HepG2 (cell line): Measurements from ENCODE around the gene NCOA3. TPM values are rescaled to one million over a fixed set of nuclear protein-coding genes. Genes with fewer than 3 reads are reported as not detected.

Source experiments
- ATAC-seq: fragments of 200-7000 bp; cut with Tn5 transposase; 3 replicates; pipeline ENCODE4 v1.9.1; 2020; ENCODE audit warnings: mild to moderate bottlenecking, moderate library complexity
- BruUV-seq: library from RNA; stranded (reverse); fragments of 400-500 nt; replicated peaks from 2 replicates; lab custom pipeline; 2021; lab: Mats Ljungman, UMichigan
- CTCF ChIA-PET: fragments of 300-600 bp; formaldehyde crosslinking; extraction: SDS; loops from one replicate; lab custom pipeline; 2021; ENCODE audit warnings: low total read pairs, inconsistent platforms, low intra/inter-chr PET ratio; lab: Yijun Ruan, JAX
- POLR2A ChIA-PET: fragments of 350-600 bp; sonication (Branson Sonifier 250); formaldehyde crosslinking; loops from one replicate; lab custom pipeline; 2020; ENCODE audit warnings: antibody characterized with exemption, inconsistent platforms; lab: Yijun Ruan, JAX
- DNase-seq: peaks from one replicate; pipeline ENCODE4 v3.0.0-alpha.2; 2015; ENCODE audit warnings: low spot score
- FAIRE-seq: peaks from 3 replicates; lab custom pipeline; 2011; peaks lifted over from hg19 to GRCh38; lab: Jason Lieb, UNC
- H2AFZ ChIP-seq: one replicate; pipeline ENCODE4 v1.6.1; 2011; ENCODE audit warnings: low read length, inconsistent platforms
- H3K27ac ChIP-seq: fragments of 300-600 bp; 3 replicates; pipeline ENCODE4 v1.8.0; 2011; ENCODE audit warnings: mixed run types, mild to moderate bottlenecking, mixed read lengths, low read length, inconsistent platforms; ENCODE audit not compliant: insufficient read depth; ENCODE audit errors: extremely low read length
- H3K27me3 ChIP-seq, 2 experiments: fragments of 200-600 bp in 1 of 2; 2 replicates in 1 of 2; 3 replicates in 1 of 2; pipeline versions ENCODE4 v1.6.0 to v1.8.0; 2011; ENCODE audit warnings: low read length in 2 of 2, mild to moderate bottlenecking in 2 of 2, moderate library complexity in 2 of 2, inconsistent platforms in 1 of 2; ENCODE audit not compliant: insufficient read depth in 2 of 2, control insufficient read depth in 1 of 2
- H3K36me3 ChIP-seq, 2 experiments: fragments of 200-600 bp in 1 of 2; replicated peaks in 1 of 2; 2 replicates in 1 of 2; 3 replicates in 1 of 2; pipeline versions ENCODE4 v1.5.1 to v1.8.0; 2011; ENCODE audit warnings: low read length in 2 of 2, inconsistent platforms in 1 of 2; ENCODE audit not compliant: insufficient read depth in 2 of 2, control insufficient read depth in 1 of 2
- H3K4me1 ChIP-seq: 2 replicates; pipeline ENCODE4 v1.5.1; 2012; ENCODE audit warnings: low read length, inconsistent platforms; ENCODE audit not compliant: insufficient read depth
- H3K4me2 ChIP-seq: 2 replicates; pipeline ENCODE4 v1.6.0; 2011; ENCODE audit warnings: low read depth, low read length, inconsistent platforms
- H3K4me3 ChIP-seq, 3 experiments: fragments of 200-600 bp in 1 of 3; sonication (generic), shearing (Covaris generic) in 1 of 3; replicated peaks in 1 of 3; 2 replicates each; pipeline ENCODE4 v1.5.1; 2011 to 2016; ENCODE audit warnings: low read length in 3 of 3, inconsistent platforms in 2 of 3, low read depth in 2 of 3, mild to moderate bottlenecking in 2 of 3, control low read depth in 1 of 3, mixed read lengths in 1 of 3; ENCODE audit not compliant: insufficient read depth in 1 of 3
- H3K79me2 ChIP-seq: one replicate; pipeline ENCODE4 v1.6.1; 2011; ENCODE audit warnings: low read length, inconsistent platforms; ENCODE audit not compliant: insufficient read depth
- H3K9ac ChIP-seq: 2 replicates; pipeline ENCODE4 v1.6.0; 2011; ENCODE audit warnings: mild to moderate bottlenecking, low read depth, low read length, inconsistent platforms; ENCODE audit not compliant: insufficient read depth
- H3K9me3 ChIP-seq: 2 replicates; pipeline ENCODE4 v1.5.1; 2012; ENCODE audit warnings: mild to moderate bottlenecking, low read length
- H4K20me1 ChIP-seq: 2 replicates; pipeline ENCODE4 v1.6.0; 2011; ENCODE audit warnings: inconsistent platforms, mild to moderate bottlenecking, low read length, moderate library complexity; ENCODE audit not compliant: insufficient read depth
- GLI4 ChIP-seq: sonication (generic); formaldehyde crosslinking; IDR thresholded peaks from 2 replicates; pipeline ENCODE4 v1.5.1; 2020; ENCODE audit warnings: missing genetic modification reagents, mild to moderate bottlenecking, moderate library complexity, borderline replicate concordance
- HNRNPH1 ChIP-seq: fragments of 200-400 bp; formaldehyde crosslinking; optimal IDR thresholded peaks from 2 replicates; pipeline ENCODE3; 2017; ENCODE audit warnings: mild to moderate bottlenecking, low read depth, low read length
- POLR2AphosphoS2 ChIP-seq: IDR thresholded peaks from 2 replicates; pipeline ENCODE4 v1.6.1; 2011; ENCODE audit warnings: low read depth, low read length, improper control_type of control experiment
- SSRP1 ChIP-seq: IDR thresholded peaks from 2 replicates; pipeline ENCODE4 v1.6.1; 2016; ENCODE audit warnings: control low read depth
- ZBED4 ChIP-seq: sonication (generic); formaldehyde crosslinking; IDR thresholded peaks from 2 replicates; pipeline ENCODE4 v1.4.0; 2020; ENCODE audit warnings: missing genetic modification reagents, borderline replicate concordance
- ZBTB49 ChIP-seq: sonication (generic); formaldehyde crosslinking; IDR thresholded peaks from 2 replicates; pipeline ENCODE4 v1.4.0; 2020; ENCODE audit warnings: missing genetic modification reagents, borderline replicate concordance
- ZNF12 ChIP-seq: sonication (generic); formaldehyde crosslinking; IDR thresholded peaks from 2 replicates; pipeline ENCODE4 v1.5.0; 2020; ENCODE audit warnings: missing genetic modification reagents
- ZNF124 ChIP-seq: sonication (generic); formaldehyde crosslinking; IDR thresholded peaks from 2 replicates; pipeline ENCODE4 v1.4.0; 2020; ENCODE audit warnings: missing genetic modification reagents
- ZNF180 ChIP-seq: sonication (generic); formaldehyde crosslinking; IDR thresholded peaks from 2 replicates; pipeline ENCODE4 v1.4.0; 2020; ENCODE audit warnings: low read depth, missing genetic modification reagents, borderline replicate concordance
- ZNF205 ChIP-seq: IDR thresholded peaks from 2 replicates; pipeline ENCODE4 v1.6.1; 2018; ENCODE audit warnings: missing biosample characterization, missing genetic modification reagents
- ZNF276 ChIP-seq: sonication (generic); formaldehyde crosslinking; IDR thresholded peaks from 2 replicates; pipeline ENCODE4 v1.4.0; 2020; ENCODE audit warnings: mild to moderate bottlenecking, low read depth, missing genetic modification reagents
- ZNF33B ChIP-seq: sonication (generic); formaldehyde crosslinking; IDR thresholded peaks from 2 replicates; pipeline ENCODE4 v1.5.1; 2020; ENCODE audit warnings: mild to moderate bottlenecking, missing genetic modification reagents
- ZNF543 ChIP-seq: sonication (generic); formaldehyde crosslinking; IDR thresholded peaks from 2 replicates; pipeline ENCODE4 v1.4.0; 2020; ENCODE audit warnings: mild to moderate bottlenecking, missing genetic modification reagents
- WGBS: methylation state at CpG from one replicate; pipeline ENCODE4 v1.1.6; 2017; ENCODE audit warnings: low lambda C conversion rate; 5-methylcytosine and 5-hydroxymethylcytosine counted together
- in situ Hi-C: cut with HindIII; loops from 2 replicates; pipeline ENCODE4 v1.10.0; 2017; ENCODE audit warnings: low pct_unique_long_range_greater_than_20kb; ENCODE audit not compliant: extremely low pct_ligation_motif_present
- intact Hi-C: fragments of 100-400 bp; cut with micrococcal nuclease; formaldehyde crosslinking; loops from one replicate; pipeline ENCODE4 v1.10.0; 2022; ENCODE audit not compliant: unreplicated experiment
- polyA plus RNA-seq, 8 experiments: library from polyadenylated mRNA; depleted of rRNA in 3 of 8; stranded (reverse) in 7 of 8; unstranded in 1 of 8; fragments of >200 nt; fragmentation: Illumina TruSeq in 4 of 8; extraction: Trizol in 4 of 8; gene quantifications; 2 replicates each; pipeline versions ENCODE4 v1.2.1 to v1.2.3, GENCODE V29; 2011 to 2016; ENCODE audit warnings: low read depth in 4 of 8, missing spikeins in 1 of 8, mixed read lengths in 1 of 8; ENCODE audit not compliant: insufficient read depth in 1 of 8
- total RNA-seq, 5 experiments: library from RNA; depleted of rRNA; stranded (reverse); fragments of >200 nt; fragmentation: Illumina TruSeq; extraction: Trizol; gene quantifications; 2 replicates each; pipeline ENCODE4 v1.2.3, GENCODE V29; 2016; ENCODE audit warnings: low read depth in 1 of 5
- TF ChIP-seq, protein P1 (sequence below): sonication (generic); formaldehyde crosslinking; IDR thresholded peaks from 2 replicates; pipeline ENCODE4 v1.5.1; 2020; ENCODE audit warnings: missing genetic modification reagents, mild to moderate bottlenecking, borderline replicate concordance

The NCOA3 gene
- total and polyA plus RNA-seq, 2 of the 13 experiments (the other 11 are each of a cell fraction or from before 2014, with no cell fraction given): 35.0 to 56.8 TPM

DNA sequence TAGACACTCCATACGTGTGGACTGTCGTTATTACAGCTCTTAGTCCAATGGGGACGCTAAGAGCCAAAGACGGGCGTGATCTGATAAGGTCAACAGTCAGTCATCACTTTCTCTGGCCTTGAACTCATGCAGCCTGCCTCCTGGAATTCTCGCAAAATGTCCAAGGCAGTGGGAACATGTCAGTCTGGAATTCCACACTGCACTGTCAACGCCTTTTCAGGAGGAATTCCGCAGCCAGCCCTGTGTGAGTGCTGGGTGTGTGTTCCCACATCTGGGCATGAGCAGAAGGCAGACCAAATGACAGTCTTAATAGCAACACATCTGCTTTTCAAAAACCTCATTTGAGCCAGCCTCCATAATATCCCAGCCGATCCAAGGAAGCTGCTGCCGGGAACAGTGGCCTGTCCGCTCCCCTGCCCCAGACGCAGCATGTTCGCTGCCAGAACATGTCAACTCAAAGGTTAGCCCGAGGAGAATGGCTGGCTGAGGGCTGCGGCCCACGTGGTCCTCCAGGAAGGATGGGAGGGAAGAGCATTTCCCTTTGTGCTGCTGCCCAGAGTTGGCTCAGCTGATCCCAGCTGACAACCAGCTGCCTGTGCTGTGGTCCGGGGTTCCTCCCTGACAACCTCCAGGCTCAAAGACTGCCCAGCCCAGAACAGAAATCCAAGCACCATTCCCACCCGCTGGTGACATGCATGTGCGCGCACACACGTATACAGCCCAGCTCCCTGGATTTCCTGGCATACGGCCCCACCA is 180.5 kb downstream of the NCOA3 start:
- Histone ChIP-seq H3K4me1 (peaks cover 33% of the 10 kb centered on the region), H3K36me3 (no peaks in the 10 kb centered on the region), H3K9me3 (no peaks in the 10 kb centered on the region), H3K27ac (no peak overlapping the region), H3K27me3 (no peaks in the 10 kb centered on the region), H3K79me2 (no peaks in the 10 kb centered on the region), H3K4me3 (no peak overlapping the region), H3K9ac (no peak overlapping the region), H4K20me1 (no peaks in the 10 kb centered on the region), H2AFZ (no peak overlapping the region), H3K4me2 (no peak overlapping the region)
- ChIA-PET CTCF (no interaction called here), POLR2A (no interaction called here)
- ATAC-seq (peak; percentile 8), DNase-seq (peak; percentile 81), FAIRE-seq (peak; percentile 21)
- no TSS peak for BruUV-seq
- intact Hi-C loops: no loop called here
- 63% methylated on average over 22 of the region's 22 CpGs for WGBS
- in situ Hi-C loops: loop anchor here (5.0 kb wide), 2 partner anchors 100 to 940 kb away; no protein-coding TSS in a partner anchor
- TF ChIP-seq POLR2AphosphoS2 (no peak), ZBTB49 (no peak), ZNF205 (CRISPR knock-in tag) (no peak), ZNF12 (CRISPR knock-in tag) (no peak), ZNF33B (CRISPR knock-in tag) (no peak), GLI4 (CRISPR knock-in tag) (no peak), SSRP1 (CRISPR knock-in tag) (no peak), ZNF543 (no peak), ZNF180 (CRISPR knock-in tag) (no peak), ZNF276 (no peak), ZBED4 (CRISPR knock-in tag) (no peak), HNRNPH1 (no peak), ZNF124 (no peak)
- TF ChIP-seq, protein P1, sequence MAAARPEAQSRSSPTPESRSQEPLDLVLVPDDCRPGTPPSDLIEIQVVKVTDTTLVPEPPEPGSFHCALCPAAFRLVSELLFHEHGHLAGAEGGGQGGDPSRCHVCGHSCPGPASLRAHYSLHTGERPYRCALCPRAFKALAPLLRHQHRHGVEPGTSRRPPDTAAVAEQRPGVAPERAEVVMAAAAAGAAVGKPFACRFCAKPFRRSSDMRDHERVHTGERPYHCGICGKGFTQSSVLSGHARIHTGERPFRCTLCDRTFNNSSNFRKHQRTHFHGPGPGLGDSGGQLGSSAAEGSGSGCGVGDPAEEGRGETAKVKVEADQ: no peak
